HepG2 (cell line): Measurements from ENCODE around the gene IFIT1. TPM values are rescaled to one million over a fixed set of nuclear protein-coding genes. Genes with fewer than 3 reads are reported as not detected.
A peak's percentile ranks its signal among the peaks of the same experiment; 100 is the strongest.

Experiments used
- ATAC-seq: fragments of 200-7000 bp; cut with Tn5 transposase; 3 replicates; pipeline ENCODE4 v1.9.1; 2020; ENCODE audit warnings: mild to moderate bottlenecking, moderate library complexity
- BruUV-seq: library from RNA; stranded (reverse); fragments of 400-500 nt; replicated peaks from 2 replicates; lab custom pipeline; 2021; lab: Mats Ljungman, UMichigan
- CTCF ChIA-PET: fragments of 300-600 bp; formaldehyde crosslinking; extraction: SDS; loops from one replicate; lab custom pipeline; 2021; ENCODE audit warnings: low total read pairs, inconsistent platforms, low intra/inter-chr PET ratio; lab: Yijun Ruan, JAX
- POLR2A ChIA-PET: fragments of 350-600 bp; sonication (Branson Sonifier 250); formaldehyde crosslinking; loops from one replicate; lab custom pipeline; 2020; ENCODE audit warnings: antibody characterized with exemption, inconsistent platforms; lab: Yijun Ruan, JAX
- DNase-seq: peaks from one replicate; pipeline ENCODE4 v3.0.0-alpha.2; 2015; ENCODE audit warnings: low spot score
- FAIRE-seq: peaks from 3 replicates; lab custom pipeline; 2011; peaks lifted over from hg19 to GRCh38; lab: Jason Lieb, UNC
- H2AFZ ChIP-seq: one replicate; pipeline ENCODE4 v1.6.1; 2011; ENCODE audit warnings: low read length, inconsistent platforms
- H3K27ac ChIP-seq: fragments of 300-600 bp; 3 replicates; pipeline ENCODE4 v1.8.0; 2011; ENCODE audit warnings: mixed run types, mild to moderate bottlenecking, mixed read lengths, low read length, inconsistent platforms; ENCODE audit not compliant: insufficient read depth; ENCODE audit errors: extremely low read length
- H3K27me3 ChIP-seq, 2 experiments: fragments of 200-600 bp in 1 of 2; 2 replicates in 1 of 2; 3 replicates in 1 of 2; pipeline versions ENCODE4 v1.6.0 to v1.8.0; 2011; ENCODE audit warnings: low read length in 2 of 2, mild to moderate bottlenecking in 2 of 2, moderate library complexity in 2 of 2, inconsistent platforms in 1 of 2; ENCODE audit not compliant: insufficient read depth in 2 of 2, control insufficient read depth in 1 of 2
- H3K36me3 ChIP-seq, 2 experiments: fragments of 200-600 bp in 1 of 2; replicated peaks in 1 of 2; 2 replicates in 1 of 2; 3 replicates in 1 of 2; pipeline versions ENCODE4 v1.5.1 to v1.8.0; 2011; ENCODE audit warnings: low read length in 2 of 2, inconsistent platforms in 1 of 2; ENCODE audit not compliant: insufficient read depth in 2 of 2, control insufficient read depth in 1 of 2
- H3K4me1 ChIP-seq: 2 replicates; pipeline ENCODE4 v1.5.1; 2012; ENCODE audit warnings: low read length, inconsistent platforms; ENCODE audit not compliant: insufficient read depth
- H3K4me2 ChIP-seq: 2 replicates; pipeline ENCODE4 v1.6.0; 2011; ENCODE audit warnings: low read depth, low read length, inconsistent platforms
- H3K4me3 ChIP-seq, 3 experiments: fragments of 200-600 bp in 1 of 3; sonication (generic), shearing (Covaris generic) in 1 of 3; replicated peaks in 1 of 3; 2 replicates each; pipeline ENCODE4 v1.5.1; 2011 to 2016; ENCODE audit warnings: low read length in 3 of 3, inconsistent platforms in 2 of 3, low read depth in 2 of 3, mild to moderate bottlenecking in 2 of 3, control low read depth in 1 of 3, mixed read lengths in 1 of 3; ENCODE audit not compliant: insufficient read depth in 1 of 3
- H3K79me2 ChIP-seq: one replicate; pipeline ENCODE4 v1.6.1; 2011; ENCODE audit warnings: low read length, inconsistent platforms; ENCODE audit not compliant: insufficient read depth
- H3K9ac ChIP-seq: 2 replicates; pipeline ENCODE4 v1.6.0; 2011; ENCODE audit warnings: mild to moderate bottlenecking, low read depth, low read length, inconsistent platforms; ENCODE audit not compliant: insufficient read depth
- H3K9me3 ChIP-seq: 2 replicates; pipeline ENCODE4 v1.5.1; 2012; ENCODE audit warnings: mild to moderate bottlenecking, low read length
- H4K20me1 ChIP-seq: 2 replicates; pipeline ENCODE4 v1.6.0; 2011; ENCODE audit warnings: inconsistent platforms, mild to moderate bottlenecking, low read length, moderate library complexity; ENCODE audit not compliant: insufficient read depth
- ARID5B ChIP-seq: IDR thresholded peaks from 2 replicates; pipeline ENCODE4 v1.4.0; 2020; ENCODE audit warnings: mild to moderate bottlenecking, missing genetic modification reagents
- ATF4 ChIP-seq, 2 experiments: fragments of 450-650 bp in 1 of 2; sonication (generic) in 1 of 2; formaldehyde crosslinking; IDR thresholded peaks; 2 replicates each; pipeline versions ENCODE4 v1.5.0 to v1.8.0; 2020 to 2022; ENCODE audit warnings: mild to moderate bottlenecking in 1 of 2, missing genetic modification reagents in 1 of 2
- CEBPB ChIP-seq: IDR thresholded peaks from 2 replicates; pipeline ENCODE4 v1.6.1; 2011; ENCODE audit warnings: low read depth, low read length, improper control_type of control experiment, borderline replicate concordance
- CEBPG ChIP-seq: IDR thresholded peaks from 2 replicates; pipeline ENCODE4 v1.6.1; 2016
- GATAD2A ChIP-seq: IDR thresholded peaks from 2 replicates; pipeline ENCODE4 v1.6.1; 2016
- HNF4A ChIP-seq: sonication (generic); formaldehyde crosslinking; IDR thresholded peaks from 2 replicates; pipeline ENCODE4 v1.4.0; 2020; ENCODE audit warnings: missing genetic modification reagents
- HNF4G ChIP-seq, 2 experiments: sonication (generic) in 1 of 2; formaldehyde crosslinking in 1 of 2; IDR thresholded peaks; 2 replicates each; pipeline versions ENCODE4 v1.4.0 to v1.6.1; 2011 to 2020; ENCODE audit warnings: borderline replicate concordance in 2 of 2, low read depth in 2 of 2, mild to moderate bottlenecking in 2 of 2, low read length in 1 of 2, missing genetic modification reagents in 1 of 2, moderate library complexity in 1 of 2
- HOXA3 ChIP-seq: sonication (generic); formaldehyde crosslinking; IDR thresholded peaks from 2 replicates; pipeline ENCODE4 v1.5.0; 2020; ENCODE audit warnings: missing genetic modification reagents
- HOXA7 ChIP-seq: sonication (generic); formaldehyde crosslinking; IDR thresholded peaks from 2 replicates; pipeline ENCODE4 v1.8.1; 2022; ENCODE audit warnings: mild to moderate bottlenecking, missing genetic modification reagents, moderate library complexity
- KDM1A ChIP-seq: IDR thresholded peaks from 2 replicates; pipeline ENCODE4 v1.6.1; 2016; ENCODE audit warnings: missing compliant biosample characterization
- MED13 ChIP-seq: sonication (generic); formaldehyde crosslinking; IDR thresholded peaks from 2 replicates; pipeline ENCODE4 v1.5.0; 2020; ENCODE audit warnings: missing genetic modification reagents
- PPARG ChIP-seq: conservative IDR thresholded peaks from 2 replicates; pipeline ENCODE4 v1.6.1; 2016; ENCODE audit warnings: missing biosample characterization, missing genetic modification reagents
- SOX6 ChIP-seq, 2 experiments: fragments of 450-650 bp in 1 of 2; sonication (generic) in 1 of 2; formaldehyde crosslinking in 1 of 2; IDR thresholded peaks; 2 replicates each; pipeline versions ENCODE4 v1.4.0 to v1.6.1; 2017 to 2020; ENCODE audit warnings: antibody characterized with exemption in 1 of 2, mild to moderate bottlenecking in 1 of 2, missing genetic modification reagents in 1 of 2
- SP140L ChIP-seq: sonication (generic); formaldehyde crosslinking; IDR thresholded peaks from 2 replicates; pipeline ENCODE4 v1.4.0; 2020; ENCODE audit warnings: missing genetic modification reagents, borderline replicate concordance
- TEAD3 ChIP-seq: optimal IDR thresholded peaks from 2 replicates; pipeline ENCODE3; 2016; ENCODE audit warnings: borderline replicate concordance
- ZNF350 ChIP-seq: sonication (generic); formaldehyde crosslinking; IDR thresholded peaks from 2 replicates; pipeline ENCODE4 v1.4.0; 2020; ENCODE audit warnings: mild to moderate bottlenecking, low read depth, missing genetic modification reagents, borderline replicate concordance
- ZNF644 ChIP-seq: IDR thresholded peaks from 2 replicates; pipeline ENCODE4 v1.6.1; 2016; ENCODE audit warnings: low read depth
- WGBS: methylation state at CpG from one replicate; pipeline ENCODE4 v1.1.6; 2017; ENCODE audit warnings: low lambda C conversion rate; 5-methylcytosine and 5-hydroxymethylcytosine counted together
- in situ Hi-C: cut with HindIII; loops from 2 replicates; pipeline ENCODE4 v1.10.0; 2017; ENCODE audit warnings: low pct_unique_long_range_greater_than_20kb; ENCODE audit not compliant: extremely low pct_ligation_motif_present
- intact Hi-C: fragments of 100-400 bp; cut with micrococcal nuclease; formaldehyde crosslinking; loops from one replicate; pipeline ENCODE4 v1.10.0; 2022; ENCODE audit not compliant: unreplicated experiment
- polyA plus RNA-seq, 8 experiments: library from polyadenylated mRNA; depleted of rRNA in 3 of 8; stranded (reverse) in 7 of 8; unstranded in 1 of 8; fragments of >200 nt; fragmentation: Illumina TruSeq in 4 of 8; extraction: Trizol in 4 of 8; gene quantifications; 2 replicates each; pipeline versions ENCODE4 v1.2.1 to v1.2.3, GENCODE V29; 2011 to 2016; ENCODE audit warnings: low read depth in 4 of 8, missing spikeins in 1 of 8, mixed read lengths in 1 of 8; ENCODE audit not compliant: insufficient read depth in 1 of 8
- total RNA-seq, 5 experiments: library from RNA; depleted of rRNA; stranded (reverse); fragments of >200 nt; fragmentation: Illumina TruSeq; extraction: Trizol; gene quantifications; 2 replicates each; pipeline ENCODE4 v1.2.3, GENCODE V29; 2016; ENCODE audit warnings: low read depth in 1 of 5

The IFIT1 gene
- total and polyA plus RNA-seq, 2 of the 13 experiments (the other 11 are each of a cell fraction or from before 2014, with no cell fraction given): 1.5 to 5.5 TPM

- H3K4me3 ChIP-seq: no peak overlapping the region
- DNase-seq: peak; percentile 13
- H3K36me3 ChIP-seq: no peaks in the 10 kb centered on the region
- WGBS: 78% methylated on average over 4 of the region's 4 CpGs
- TF ChIP-seq SOX6 (IDR thresholded peaks at IDR 0.05): no peak
- TF ChIP-seq SOX6 (CRISPR knock-in tag; IDR thresholded peaks at IDR 0.05): 0 out of 2 replicates have a peak, but pooled peaks have one; percentile 12
- no peak for TF ChIP-seq SP140L (CRISPR knock-in tag)
- TF ChIP-seq HOXA7 (CRISPR knock-in tag): no peak
- peak; percentile 64 for TF ChIP-seq CEBPB
- TF ChIP-seq PPARG (CRISPR knock-in tag): peak; percentile 36; the same call in 1 of the 2 replicates
- TF ChIP-seq ZNF644: 0 out of 2 replicates have a peak, but pooled peaks have one; percentile 27
- peak; percentile 26 for TF ChIP-seq HNF4A (CRISPR knock-in tag)
- TF ChIP-seq HNF4G (IDR thresholded peaks at IDR 0.05; ENCODE audit: borderline replicate concordance, low read depth, low read length): 0 out of 2 replicates have a peak, but pooled peaks have one; percentile 35
- TF ChIP-seq HNF4G (CRISPR knock-in tag; IDR thresholded peaks at IDR 0.05; ENCODE audit: borderline replicate concordance, low read depth): no peak
- TF ChIP-seq KDM1A (CRISPR knock-in tag): no peak
- no peak for TF ChIP-seq HOXA3 (CRISPR knock-in tag)
- TF ChIP-seq GATAD2A: peak; percentile 57; the same call in 1 of the 2 replicates
- peak in 1 of 2 experiments; percentile 89; a peak in 2 of 4 replicates for TF ChIP-seq ATF4 (CRISPR knock-in tag; IDR thresholded peaks at IDR 0.05)
- peak; percentile 86 for TF ChIP-seq CEBPG (CRISPR knock-in tag)
- TF ChIP-seq TEAD3: peak; percentile 23
- peak; percentile 25; the same call in 1 of the 2 replicates for TF ChIP-seq ARID5B (CRISPR knock-in tag)
- TF ChIP-seq MED13 (CRISPR knock-in tag): no peak
- no peak for TF ChIP-seq ZNF350 (CRISPR knock-in tag)
- no peak overlapping the region for H3K27ac ChIP-seq
- no peaks in the 10 kb centered on the region for H4K20me1 ChIP-seq
- H2AFZ ChIP-seq: no peak overlapping the region
- in situ Hi-C loops (no loop called here), intact Hi-C loops (no loop called here)
- ChIA-PET CTCF (no interaction called here), POLR2A (interaction anchor here (2.0 kb wide), 1 partner anchor 14 kb away, joined by 8 read pairs; no protein-coding TSS in a partner anchor)
- no peak overlapping the region for H3K4me2 ChIP-seq
- H3K9me3 ChIP-seq: no peaks in the 10 kb centered on the region
- no peak for FAIRE-seq
- H3K9ac ChIP-seq: no peak overlapping the region
- H3K27me3 ChIP-seq: no peaks in the 10 kb centered on the region
- no TSS peak for BruUV-seq
- ATAC-seq: no peak
- H3K79me2 ChIP-seq: no peaks in the 10 kb centered on the region
- H3K4me1 ChIP-seq: peaks cover 61% of the 10 kb centered on the region
Measured at GRCh38 chr10:89346405-89347254, 45.8 kb upstream of the IFIT1 start.
